ENCODE results near the gene MAPK8. TPM values are rescaled to one million over a fixed set of nuclear protein-coding genes. Genes with fewer than 3 reads are reported as not detected.

The MAPK8 gene
- total and polyA plus RNA-seq, 9 of the 15 experiments (the other 6 are each of a cell fraction or from before 2014, with no cell fraction given), result 6.4 to 159 (median 71.0) TPM

GRCh38 chr10:48468130-48468790 is 161.8 kb downstream of the MAPK8 start (continued):
- TF ChIP-seq U2AF1 (optimal IDR thresholded peaks at IDR 0.05; ENCODE audit: low read depth, low read length) (no peak), DMBX1 (CRISPR knock-in tag; IDR thresholded peaks at IDR 0.05; ENCODE audit: borderline replicate concordance) (peak; percentile 81), MTA3 (IDR thresholded peaks at IDR 0.05; ENCODE audit: borderline replicate concordance) (peak; percentile 79; the same call in 1 of the 2 replicates), ZNF263 (CRISPR knock-in tag; IDR thresholded peaks at IDR 0.05; ENCODE audit: borderline replicate concordance) (no peak), VEZF1 (CRISPR knock-in tag; IDR thresholded peaks at IDR 0.05) (peak; percentile 34), CSDE1 (IDR thresholded peaks at IDR 0.05) (no peak), COPS2 (conservative IDR thresholded peaks at IDR 0.05) (no peak), MITF (IDR thresholded peaks at IDR 0.05) (no peak), ZSCAN32 (CRISPR knock-in tag; IDR thresholded peaks at IDR 0.05) (no peak), DIDO1 (tag; IDR thresholded peaks at IDR 0.05; ENCODE audit: low read depth) (no peak), CBFB (CRISPR knock-in tag; IDR thresholded peaks at IDR 0.05) (no peak), POLR2B (IDR thresholded peaks at IDR 0.05; ENCODE audit: low read depth, partially characterized antibody) (no peak), NR2F6 (CRISPR knock-in tag; IDR thresholded peaks at IDR 0.05) (no peak), ELF2 (CRISPR knock-in tag; IDR thresholded peaks at IDR 0.05) (no peak), MAZ (CRISPR knock-in tag; conservative IDR thresholded peaks at IDR 0.05 in 1 of 2, IDR thresholded peaks at IDR 0.05 in 1 of 2) (peak; percentile 36 to 85), EP300 (IDR thresholded peaks at IDR 0.05; ENCODE audit: low read length) (peak; percentile 97), ETV1 (tag; conservative IDR thresholded peaks at IDR 0.05; ENCODE audit: low read depth) (peak; percentile 52), CBX1 (IDR thresholded peaks at IDR 0.05; ENCODE audit: low read depth) (no peak), NFYB (IDR thresholded peaks at IDR 0.05; ENCODE audit: extremely low read depth, insufficient read length) (no peak), ZNF586 (CRISPR knock-in tag; conservative IDR thresholded peaks at IDR 0.05) (0 out of 2 replicates have a peak, but pooled peaks have one; percentile 12), EHMT2 (IDR thresholded peaks at IDR 0.05) (no peak), TEAD4 (IDR thresholded peaks at IDR 0.05; ENCODE audit: low read length) (peak; percentile 96), TEAD4 (CRISPR knock-in tag; IDR thresholded peaks at IDR 0.05; ENCODE audit: borderline replicate concordance) (no peak), ZNF589 (CRISPR knock-in tag; IDR thresholded peaks at IDR 0.05; ENCODE audit: low read depth) (0 out of 2 replicates have a peak, but pooled peaks have one; percentile 24), BRD9 (IDR thresholded peaks at IDR 0.05; ENCODE audit: low read depth, partially characterized antibody) (peak; percentile 84)
- TF ChIP-seq, protein P1, sequence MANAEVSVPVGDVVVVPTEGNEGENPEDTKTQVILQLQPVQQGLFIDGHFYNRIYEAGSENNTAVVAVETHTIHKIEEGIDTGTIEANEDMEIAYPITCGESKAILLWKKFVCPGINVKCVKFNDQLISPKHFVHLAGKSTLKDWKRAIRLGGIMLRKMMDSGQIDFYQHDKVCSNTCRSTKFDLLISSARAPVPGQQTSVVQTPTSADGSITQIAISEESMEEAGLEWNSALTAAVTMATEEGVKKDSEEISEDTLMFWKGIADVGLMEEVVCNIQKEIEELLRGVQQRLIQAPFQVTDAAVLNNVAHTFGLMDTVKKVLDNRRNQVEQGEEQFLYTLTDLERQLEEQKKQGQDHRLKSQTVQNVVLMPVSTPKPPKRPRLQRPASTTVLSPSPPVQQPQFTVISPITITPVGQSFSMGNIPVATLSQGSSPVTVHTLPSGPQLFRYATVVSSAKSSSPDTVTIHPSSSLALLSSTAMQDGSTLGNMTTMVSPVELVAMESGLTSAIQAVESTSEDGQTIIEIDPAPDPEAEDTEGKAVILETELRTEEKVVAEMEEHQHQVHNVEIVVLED (CRISPR knock-in tag; IDR thresholded peaks at IDR 0.05), result no peak

All from K562 (cell line).